GM20000 (cell line): ENCODE measurements around the gene ISM1.

Source experiments
- DNase-seq: peaks from one replicate; pipeline ENCODE4 v3.0.0; 2012; ENCODE audit warnings: low spot score
- TF ChIP-seq, protein P1 (sequence below): IDR thresholded peaks from 2 replicates; pipeline ENCODE4 v1.5.1; 2012; ENCODE audit warnings: mild to moderate bottlenecking, control low read depth; ENCODE audit errors: extremely low read depth, missing control alignments

Gene ISM1

DNA sequence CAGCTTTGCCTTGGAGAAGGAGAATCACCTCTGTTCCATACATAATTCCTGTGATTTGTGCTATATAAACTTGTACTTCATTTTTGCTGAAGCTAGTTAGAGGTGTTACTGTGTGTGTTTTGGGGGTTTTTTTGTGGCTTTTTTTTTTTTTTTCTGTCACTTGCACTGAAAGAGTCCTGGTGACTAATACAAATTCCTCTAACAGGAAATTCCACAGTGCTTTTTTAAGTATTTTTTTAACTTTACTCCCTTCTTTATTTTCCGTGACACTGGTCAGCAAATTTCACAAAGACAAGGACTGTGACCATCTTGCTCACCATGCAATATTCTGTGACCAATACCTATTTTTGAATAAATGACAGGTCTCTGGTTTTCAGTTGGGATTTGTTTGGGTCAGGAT lies 110.5 kb downstream of the ISM1 start:
- TF ChIP-seq, protein P1, sequence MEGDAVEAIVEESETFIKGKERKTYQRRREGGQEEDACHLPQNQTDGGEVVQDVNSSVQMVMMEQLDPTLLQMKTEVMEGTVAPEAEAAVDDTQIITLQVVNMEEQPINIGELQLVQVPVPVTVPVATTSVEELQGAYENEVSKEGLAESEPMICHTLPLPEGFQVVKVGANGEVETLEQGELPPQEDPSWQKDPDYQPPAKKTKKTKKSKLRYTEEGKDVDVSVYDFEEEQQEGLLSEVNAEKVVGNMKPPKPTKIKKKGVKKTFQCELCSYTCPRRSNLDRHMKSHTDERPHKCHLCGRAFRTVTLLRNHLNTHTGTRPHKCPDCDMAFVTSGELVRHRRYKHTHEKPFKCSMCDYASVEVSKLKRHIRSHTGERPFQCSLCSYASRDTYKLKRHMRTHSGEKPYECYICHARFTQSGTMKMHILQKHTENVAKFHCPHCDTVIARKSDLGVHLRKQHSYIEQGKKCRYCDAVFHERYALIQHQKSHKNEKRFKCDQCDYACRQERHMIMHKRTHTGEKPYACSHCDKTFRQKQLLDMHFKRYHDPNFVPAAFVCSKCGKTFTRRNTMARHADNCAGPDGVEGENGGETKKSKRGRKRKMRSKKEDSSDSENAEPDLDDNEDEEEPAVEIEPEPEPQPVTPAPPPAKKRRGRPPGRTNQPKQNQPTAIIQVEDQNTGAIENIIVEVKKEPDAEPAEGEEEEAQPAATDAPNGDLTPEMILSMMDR = no peak
- DNase-seq = no peak

DNA sequence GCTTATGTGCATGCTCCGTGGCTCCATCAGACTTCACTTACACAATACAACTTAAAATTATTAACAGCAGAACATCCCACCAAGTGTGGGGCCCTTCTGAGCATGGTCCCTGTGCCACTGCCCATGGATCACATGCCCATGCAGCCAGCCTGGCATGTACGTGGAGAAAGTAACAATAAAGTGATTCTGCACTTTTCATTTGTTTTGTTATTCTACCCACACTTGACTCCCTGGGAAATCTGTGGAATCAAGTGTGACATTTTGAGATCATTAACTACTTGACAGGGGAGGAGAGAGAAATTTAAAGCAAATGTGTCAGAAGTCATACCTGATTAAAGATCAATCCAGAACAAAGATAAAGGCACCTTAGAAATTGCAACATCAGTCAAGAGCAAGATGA lies 112.0 kb downstream of the ISM1 start:
- no peak for DNase-seq
- TF ChIP-seq, protein P1 = no peak

DNA sequence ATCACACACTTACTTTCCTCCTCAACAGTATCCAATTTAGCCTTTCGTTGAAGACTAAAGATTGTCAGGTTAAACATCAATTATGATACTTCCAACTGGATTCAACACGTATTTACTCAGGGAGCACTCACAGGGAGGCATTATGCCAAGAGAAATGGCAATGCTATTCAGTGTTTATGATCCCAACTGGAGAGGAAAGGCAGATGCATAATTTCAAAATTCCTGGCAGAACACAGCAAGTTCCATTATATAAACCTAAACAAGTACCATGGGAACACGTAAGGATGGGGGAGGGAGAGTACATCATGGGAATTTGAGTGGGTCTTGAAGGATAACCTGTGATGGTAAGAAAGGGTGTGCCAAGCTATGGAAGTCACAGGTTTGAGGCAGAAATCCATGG lies 112.7 kb downstream of the ISM1 start:
- DNase-seq = no peak
- TF ChIP-seq, protein P1 = no peak

DNA sequence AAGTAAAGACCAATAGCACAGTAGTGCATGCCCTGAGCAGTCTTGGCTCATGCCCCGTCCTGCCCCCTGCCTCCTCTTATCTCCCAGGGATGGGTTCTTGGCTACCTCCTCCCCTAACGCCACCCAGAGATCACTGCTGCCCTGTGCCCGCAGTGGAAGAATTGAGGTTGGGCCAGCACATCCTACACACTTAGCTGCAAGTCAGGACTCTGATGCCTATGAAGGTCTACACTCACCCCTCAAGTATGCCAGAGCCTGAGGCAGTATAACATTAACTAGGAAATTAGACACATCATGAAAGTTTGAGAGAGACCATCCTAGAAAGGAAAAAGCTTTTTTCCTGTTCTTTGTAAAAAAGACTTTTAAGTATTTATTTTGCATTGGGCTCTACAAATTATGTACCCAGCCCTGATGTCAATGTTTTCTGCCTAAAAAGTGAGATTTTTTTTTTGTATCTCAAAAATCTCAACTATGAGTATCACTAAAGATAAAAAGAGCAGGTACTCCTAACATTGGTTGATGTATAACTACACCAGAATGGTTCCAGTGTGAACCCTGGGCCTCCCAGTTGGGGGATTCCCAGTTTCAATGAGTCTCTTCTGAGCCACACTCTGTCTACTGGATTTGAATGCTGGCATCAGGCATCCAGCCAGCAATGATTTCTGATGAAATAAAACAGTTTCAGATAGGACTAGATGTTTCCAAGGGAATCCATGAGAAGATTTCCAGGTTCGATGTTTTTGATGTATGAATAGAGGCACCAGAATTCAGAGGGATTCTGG lies 115.4 kb downstream of the ISM1 start:
- no peak for DNase-seq
- TF ChIP-seq, protein P1 = no peak

DNA sequence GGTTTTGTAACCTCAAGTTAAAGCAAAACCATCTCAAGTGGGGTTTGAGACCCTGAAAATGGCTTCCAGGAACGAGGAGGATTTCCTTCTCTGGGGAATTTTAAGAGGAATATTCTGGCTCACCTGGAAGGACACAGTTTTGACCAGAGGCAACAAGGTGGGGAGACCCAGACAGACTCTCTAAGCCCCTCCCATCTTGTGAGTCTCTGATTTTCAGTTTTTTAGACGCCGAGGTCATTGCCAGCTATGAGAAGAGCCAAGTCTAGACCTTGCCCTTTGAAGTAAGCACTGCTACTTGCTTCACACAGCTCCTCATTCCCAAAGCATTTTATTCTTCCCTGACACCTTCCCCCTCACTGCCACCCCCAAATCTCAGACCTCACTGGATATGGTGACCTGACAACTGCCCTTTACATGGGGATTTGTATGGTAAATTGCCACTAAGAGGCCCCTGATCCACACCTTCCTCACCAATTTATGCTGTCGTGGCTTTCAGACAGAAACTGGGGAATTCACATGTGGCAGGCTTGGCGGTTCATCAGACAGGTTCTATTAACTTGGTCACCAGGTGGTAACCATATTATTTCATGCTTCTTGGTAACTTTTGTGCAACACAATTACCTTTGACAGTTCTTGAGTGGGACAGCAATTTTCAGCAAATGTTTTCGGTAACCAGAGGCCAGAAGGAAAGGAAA lies 116.2 kb downstream of the ISM1 start:
- DNase-seq = no peak
- TF ChIP-seq, protein P1 = no peak

DNA sequence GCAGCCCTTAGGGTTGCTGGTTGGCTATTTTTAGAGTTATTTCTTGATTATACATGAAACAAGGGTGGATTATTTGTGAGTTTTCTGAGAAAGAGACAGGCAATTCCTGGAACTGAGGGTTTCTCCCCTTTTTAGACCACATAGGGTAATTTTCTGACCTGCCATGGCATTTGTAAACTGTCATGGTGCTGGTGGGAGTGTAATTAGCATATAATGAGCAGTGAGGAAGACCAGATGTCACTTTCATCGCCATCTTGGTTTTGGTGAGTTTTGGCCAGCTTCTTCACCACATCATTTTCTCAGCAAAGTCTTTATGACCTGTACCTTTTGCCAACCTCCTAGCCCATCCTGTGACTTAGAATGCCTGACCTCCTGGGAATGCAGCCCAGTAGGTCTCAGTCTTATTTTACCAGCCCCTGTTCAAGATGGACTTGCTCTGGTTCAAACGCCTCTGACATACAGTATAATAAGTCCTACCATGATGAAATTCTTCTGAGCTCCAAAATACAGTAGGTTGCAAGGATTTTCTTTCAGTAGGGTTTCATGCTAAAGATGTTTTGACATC lies 117.1 kb downstream of the ISM1 start:
- TF ChIP-seq, protein P1 = no peak

DNA sequence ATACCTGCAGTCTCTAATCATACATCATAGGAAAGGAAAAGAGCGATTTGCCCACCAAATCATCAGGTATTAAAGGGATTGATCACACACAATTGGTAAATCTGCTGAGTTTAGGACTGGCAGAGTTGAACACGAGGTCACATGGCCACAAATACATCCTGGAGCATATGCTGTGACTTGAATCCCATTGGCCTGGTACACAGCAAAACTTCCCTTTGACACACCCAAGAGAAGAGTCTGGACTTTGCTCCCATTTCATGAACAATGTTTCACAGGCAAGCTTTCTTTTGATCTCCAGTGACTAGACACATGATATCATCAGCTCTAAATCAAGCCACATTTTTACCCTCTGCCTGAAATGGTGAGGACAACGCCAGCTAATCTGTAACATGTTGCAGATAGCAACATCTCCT lies 117.9 kb downstream of the ISM1 start:
- no peak for DNase-seq
- TF ChIP-seq, protein P1 = no peak

More for the DNA sequence above, 117.1 kb downstream of the ISM1 start:
- DNase-seq = no peak
